RPMI7951 (cell line): ENCODE measurements around the gene ZNF383. TPM values are rescaled to one million over a fixed set of nuclear protein-coding genes. Genes with fewer than 3 reads are reported as not detected.
"Not testable (repeated sequence)": the region's sequence is repeated elsewhere in the genome, so short reads cannot be mapped to it uniquely, and the experiment has no call there.

ENCODE experiments used
- DNase-seq: peaks from one replicate; pipeline ENCODE4 v3.0.0-alpha.2; 2012; ENCODE audit warnings: low read depth
- total RNA-seq: library from RNA; depleted of rRNA; stranded (reverse); fragments of >200 nt; shearing (Covaris generic); gene quantifications from 2 replicates; pipeline ENCODE4 v1.2.3, GENCODE V29; 2014; rRNA removed

The ZNF383 gene
- total RNA-seq, result 4.8 and 7.8 TPM in 2 replicates

DNA sequence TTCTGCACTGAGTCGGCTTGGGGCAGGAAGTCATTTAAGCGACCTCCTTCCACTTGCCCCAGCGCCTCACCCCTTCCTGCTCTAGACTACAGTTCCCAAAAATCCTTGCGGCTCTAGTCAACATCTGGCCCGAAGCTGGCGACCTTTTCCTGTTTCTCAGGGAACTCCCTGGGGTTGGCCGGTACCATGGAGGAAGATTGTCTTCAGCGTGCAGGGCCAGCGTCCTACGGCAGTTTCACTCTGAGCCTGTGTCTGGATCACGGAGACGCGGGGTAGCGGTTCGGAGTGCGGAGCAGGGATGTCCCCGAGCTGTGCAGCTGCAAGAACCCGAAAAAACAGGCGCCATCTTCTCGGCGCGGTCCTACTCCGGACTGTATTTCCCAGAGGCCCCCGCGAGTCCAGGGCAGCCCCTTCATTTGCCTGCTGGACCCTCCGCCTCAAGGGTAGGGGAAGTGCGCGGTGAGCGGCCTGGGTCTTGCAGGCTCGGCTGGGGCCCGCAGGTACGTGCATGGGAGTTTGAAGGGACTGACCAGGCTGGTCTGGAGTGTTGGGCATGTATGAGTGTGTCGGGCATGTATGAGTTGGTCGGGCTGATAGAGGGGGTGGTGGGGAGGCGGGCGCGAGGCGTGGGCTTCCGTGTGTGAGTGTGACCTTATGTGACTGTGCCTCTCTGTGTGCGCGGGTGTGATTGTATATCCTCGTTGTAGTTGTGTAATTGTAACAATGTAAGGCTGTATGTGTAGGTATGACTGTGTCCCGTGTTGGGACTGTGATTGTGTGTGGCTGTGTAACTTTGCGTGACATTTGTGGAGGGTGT is at the start of gene ZNF383:
ZNF383 (plus strand) TSS at position 440 of the 817 bp plus-strand sequence. CDS start 12,240 bp downstream, outside the sequence.
- peak; percentile 92 for DNase-seq

DNA sequence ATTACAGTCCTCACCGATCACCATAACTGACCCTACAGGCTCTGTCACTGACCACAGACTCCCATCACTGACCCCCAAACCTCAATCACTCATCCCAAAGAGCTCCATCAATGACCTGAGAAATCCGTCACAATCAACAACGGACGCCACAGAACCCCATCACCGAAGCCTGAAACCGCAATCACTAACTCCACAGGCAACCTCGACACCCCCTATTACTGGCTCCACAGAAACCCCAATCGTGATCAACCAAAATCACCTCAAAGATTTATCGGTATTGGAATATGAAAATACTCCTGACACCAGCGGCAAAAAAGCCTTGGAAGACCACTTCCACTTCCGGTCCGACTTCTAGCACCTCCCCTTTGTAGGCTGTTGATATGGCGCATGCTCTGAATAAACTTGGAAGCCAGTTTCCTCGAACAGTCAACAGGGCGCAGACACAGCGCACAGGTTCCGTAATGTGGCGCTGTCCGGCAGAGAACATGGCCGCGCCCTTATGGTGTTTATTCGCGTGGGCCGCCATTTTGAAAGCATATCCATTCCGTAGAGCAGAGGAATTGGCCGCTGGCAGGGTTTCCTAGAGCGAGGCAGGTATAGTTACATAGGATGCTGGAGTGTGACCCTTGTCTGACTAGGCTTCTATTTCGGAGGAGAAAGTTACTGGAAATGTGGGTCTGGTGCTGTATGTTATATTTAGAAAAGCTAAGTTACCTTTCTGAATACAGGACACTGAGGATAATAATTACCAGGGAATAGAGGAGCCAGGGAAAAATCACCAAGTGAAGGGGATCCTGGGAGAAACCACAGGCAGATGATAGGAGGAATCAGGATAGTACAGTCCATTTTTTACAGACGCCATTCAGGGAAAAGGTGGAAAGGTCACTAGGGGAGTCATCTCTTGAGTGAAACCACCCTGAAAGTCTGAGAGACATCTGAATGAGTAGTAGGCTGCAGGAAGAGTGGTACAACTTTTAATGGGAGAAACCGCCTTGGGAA is 45.3 kb upstream of the ZNF383 start, which contains the start of gene ZNF585A:
ZNF585A (minus strand) TSS at position 328 of the 999 bp plus-strand sequence. CDS start 2,785 bp downstream, outside the sequence.
- peak; percentile 97 for DNase-seq

DNA sequence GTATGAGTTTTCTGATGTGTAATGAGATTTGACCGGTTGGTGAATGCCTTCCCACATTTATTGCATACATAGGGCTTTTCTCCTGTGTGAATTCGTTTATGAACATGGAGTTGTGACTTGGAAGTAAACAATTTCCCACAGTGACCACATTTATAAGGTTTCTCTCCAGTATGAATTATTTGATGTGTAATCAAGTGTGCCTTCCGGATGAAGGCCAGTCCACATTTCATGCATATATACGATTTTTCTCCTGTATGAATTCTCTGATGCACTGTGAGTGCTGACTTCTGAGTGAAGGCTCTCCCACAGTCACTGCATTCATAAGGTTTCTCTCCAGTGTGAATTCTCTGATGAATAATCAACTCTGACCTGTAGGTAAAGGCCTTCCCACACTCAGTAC is 31.9 kb upstream of the ZNF383 start:
- not testable (repeated sequence) for DNase-seq

DNA sequence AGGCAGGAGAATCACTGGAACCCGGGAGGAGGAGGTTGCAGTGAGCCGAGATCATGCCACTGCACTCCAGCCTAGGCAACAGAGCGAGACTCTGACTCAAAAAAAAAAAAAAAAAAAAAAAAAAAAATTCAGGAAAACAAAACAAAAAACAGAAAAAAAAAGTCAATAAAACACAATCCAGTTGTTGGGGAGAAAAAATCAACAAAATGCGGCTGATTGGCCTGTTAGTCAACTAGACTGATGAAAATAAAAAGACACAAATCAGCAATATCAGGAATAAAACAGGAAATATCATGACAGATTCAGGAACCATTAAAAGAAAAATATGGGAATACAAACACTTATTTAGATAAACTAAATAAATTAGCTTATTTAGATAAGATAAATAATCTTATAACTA is 22.8 kb upstream of the ZNF383 start:
- not testable (repeated sequence) for DNase-seq

GRCh38 chr19:37197115-37197514 is 20.9 kb upstream of the ZNF383 start:
- DNase-seq, result not testable (repeated sequence)

GRCh38 chr19:37197768-37198167 is 20.2 kb upstream of the ZNF383 start:
- no peak for DNase-seq

DNA sequence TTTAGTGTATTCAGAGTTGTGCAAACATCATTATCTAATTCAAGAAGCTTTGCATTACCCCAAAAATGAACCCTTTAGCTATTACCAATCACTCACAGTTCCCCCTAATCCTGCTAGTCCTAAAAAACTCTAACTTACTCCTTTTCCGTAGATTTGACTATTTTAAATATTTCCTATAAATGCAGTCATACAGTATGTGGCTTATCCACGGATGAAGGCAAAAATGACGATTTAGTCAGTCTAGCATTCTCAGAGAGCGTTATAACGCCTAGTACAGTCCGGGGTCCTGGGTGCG is 587 bp upstream of the ZNF383 start:
- DNase-seq, result no peak

GRCh38 chr19:37218592-37218935 is 550 bp downstream of the ZNF383 start:
- peak; percentile 35 for DNase-seq

DNA sequence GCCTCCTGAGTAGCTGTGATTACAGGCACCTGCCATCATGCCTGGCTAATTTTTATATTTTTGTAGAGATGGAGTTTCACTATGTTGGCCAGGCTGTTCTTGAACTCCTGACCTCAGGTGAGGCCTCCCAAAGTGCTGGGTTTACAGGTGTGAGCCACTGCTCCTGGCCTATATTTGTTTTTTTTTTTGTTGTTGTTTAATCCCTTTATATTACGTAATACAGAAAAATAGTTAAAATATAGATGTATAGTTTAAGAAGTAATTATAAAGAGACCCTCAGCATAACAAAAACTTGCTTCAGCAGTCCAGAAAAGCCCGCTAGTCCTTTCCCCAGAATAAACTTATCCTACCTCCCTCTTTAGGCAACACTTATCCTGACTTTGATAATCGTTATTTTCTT is 2.4 kb downstream of the ZNF383 start:
- DNase-seq, result no peak

- DNase-seq, result no peak
Measured at GRCh38 chr19:37221136-37221535, 3.1 kb downstream of the ZNF383 start.

GRCh38 chr19:37226248-37226647 is 8.2 kb downstream of the ZNF383 start:
- no peak for DNase-seq

- DNase-seq, result no peak
Measured at GRCh38 chr19:37227996-37228395, 10.0 kb downstream of the ZNF383 start.

DNA sequence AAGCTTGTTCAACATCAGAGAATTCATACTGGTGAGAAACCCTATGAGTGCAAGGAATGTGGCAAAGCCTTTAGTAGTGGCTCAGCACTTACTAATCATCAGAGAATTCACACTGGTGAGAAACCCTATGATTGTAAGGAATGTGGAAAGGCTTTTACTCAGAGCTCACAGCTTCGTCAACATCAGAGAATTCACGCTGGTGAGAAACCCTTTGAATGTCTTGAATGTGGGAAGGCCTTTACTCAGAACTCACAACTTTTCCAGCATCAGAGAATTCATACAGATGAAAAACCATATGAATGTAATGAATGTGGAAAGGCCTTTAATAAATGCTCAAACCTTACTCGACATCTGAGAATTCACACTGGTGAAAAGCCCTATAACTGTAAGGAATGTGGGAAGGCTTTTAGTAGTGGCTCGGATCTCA is 25.2 kb downstream of the ZNF383 start:
- no peak for DNase-seq

DNA sequence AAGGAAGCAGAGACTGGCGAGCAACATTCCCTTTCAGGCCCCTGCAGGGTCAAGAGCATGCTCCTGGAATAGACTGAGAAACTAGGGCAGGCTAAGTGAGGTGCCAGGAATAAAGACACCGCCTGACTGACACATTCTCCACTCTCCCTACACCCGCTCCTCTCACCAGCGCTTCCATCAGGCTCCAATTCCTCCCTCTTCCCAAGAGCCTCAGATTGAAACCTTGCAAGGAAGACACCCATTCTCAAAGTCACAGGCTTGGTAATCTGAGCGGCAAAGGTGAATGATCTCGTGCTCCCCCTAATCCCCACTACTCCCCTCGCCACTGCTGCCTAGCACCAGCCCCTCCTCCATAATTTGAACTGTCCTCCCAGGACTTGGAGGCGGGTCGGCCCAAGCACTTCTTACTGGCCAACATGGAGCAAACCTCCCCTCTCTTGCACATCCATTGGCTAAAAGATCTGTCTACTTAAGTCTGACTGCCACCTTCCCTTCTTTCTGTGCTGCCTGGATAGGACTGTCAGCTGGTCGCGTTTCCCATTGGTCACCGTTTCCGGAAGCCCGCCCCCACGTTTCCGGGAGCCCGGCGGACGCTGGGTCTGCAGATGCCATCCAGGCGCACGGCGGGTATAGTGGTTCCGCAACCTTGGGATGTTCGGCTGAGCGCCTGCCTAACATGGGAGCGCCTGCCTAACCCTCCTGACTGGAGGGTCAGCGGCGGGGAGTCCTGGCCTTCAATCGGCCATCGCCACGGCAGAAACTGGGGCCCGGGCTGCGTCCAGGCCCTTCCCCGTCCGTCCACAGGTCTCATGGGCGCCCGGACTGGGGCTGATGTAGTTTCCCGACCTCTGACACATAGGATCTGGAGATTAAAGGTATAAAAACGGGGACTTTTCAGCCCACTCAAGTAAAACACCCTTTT is 33.6 kb downstream of the ZNF383 start:
- peak; percentile 98 for DNase-seq

DNA sequence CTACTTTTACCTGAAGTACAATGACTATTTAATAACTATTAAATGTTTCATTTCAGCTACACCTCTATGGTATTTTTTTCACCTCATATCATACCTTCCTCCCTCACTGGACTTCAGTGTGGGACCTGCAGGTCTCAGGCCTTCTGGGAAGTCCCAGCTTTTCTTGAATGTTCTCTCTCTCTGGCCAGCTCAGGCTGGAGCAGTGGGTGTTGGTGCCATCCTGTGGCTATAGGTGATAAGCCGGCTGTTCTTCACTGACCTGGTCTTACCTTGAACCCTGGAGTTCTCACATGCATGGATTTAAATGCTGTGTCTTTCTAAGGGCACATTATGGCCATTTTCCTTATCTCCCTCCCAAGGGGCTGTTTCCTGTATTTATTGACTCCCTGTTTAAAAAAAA is 45.0 kb downstream of the ZNF383 start:
- not testable (repeated sequence) for DNase-seq

DNA sequence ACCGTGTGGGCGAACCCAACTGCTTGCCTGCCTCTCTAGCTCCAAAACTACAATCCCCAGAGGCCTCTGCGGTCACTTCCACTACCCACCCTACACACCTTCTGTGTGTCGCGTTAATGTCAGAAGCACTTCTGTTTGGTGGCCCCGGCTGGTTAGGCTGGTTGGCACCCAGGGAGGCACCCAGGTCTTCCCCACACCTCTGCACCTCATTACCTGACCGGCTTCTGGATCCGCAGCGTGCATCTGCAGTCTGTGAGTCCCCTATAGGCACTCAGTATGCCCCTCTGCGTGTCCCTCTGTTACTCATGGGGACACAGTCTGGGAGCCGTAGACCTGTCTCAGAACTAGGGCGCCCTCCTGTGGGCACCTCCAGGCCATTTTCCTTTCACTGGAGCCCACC is 49.0 kb downstream of the ZNF383 start:
- not testable (repeated sequence) for DNase-seq

- not testable (repeated sequence) for DNase-seq
Measured at GRCh38 chr19:37267755-37268154, 49.7 kb downstream of the ZNF383 start.

DNA sequence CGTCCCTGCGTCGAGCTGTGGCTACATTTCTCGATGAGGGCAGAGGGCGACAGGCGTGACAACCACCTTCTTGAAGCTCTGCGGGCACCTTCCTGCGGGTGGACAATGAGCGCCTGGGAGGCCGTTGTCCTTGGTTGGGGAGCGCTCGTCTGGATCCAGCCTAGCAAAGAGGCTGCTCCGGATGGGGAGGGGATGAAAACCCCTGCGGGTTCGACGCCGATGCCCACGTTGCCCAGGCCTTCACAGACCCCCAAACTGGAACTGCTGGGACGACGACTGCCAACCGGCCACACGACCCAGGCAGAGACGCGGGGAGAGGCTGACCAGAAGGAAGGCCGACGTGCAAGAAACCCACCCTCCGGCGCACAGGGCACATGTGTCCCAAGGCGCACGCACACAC is 62.6 kb downstream of the ZNF383 start:
- not testable (repeated sequence) for DNase-seq

- DNase-seq, result not testable (repeated sequence)
Measured at GRCh38 chr19:37284020-37284419, 66.0 kb downstream of the ZNF383 start.

GRCh38 chr19:37289229-37289628 is 71.2 kb downstream of the ZNF383 start:
- DNase-seq, result not testable (repeated sequence)
